K562 (cell line): Measurements from ENCODE around the gene NFRKB. TPM values are rescaled to one million over a fixed set of nuclear protein-coding genes. Genes with fewer than 3 reads are reported as not detected.

Source experiments
- polyA plus RNA-seq, 8 experiments: library from polyadenylated mRNA; depleted of rRNA in 4 of 8; stranded (reverse) in 5 of 8; unstranded in 3 of 8; fragments of >200 nt; fragmentation: Nextera tagmentation in 2 of 8; fragmentation: Illumina TruSeq in 1 of 8; extraction: Ambion mirVana in 2 of 8; extraction: Trizol in 1 of 8; gene quantifications; 2 replicates each; pipeline versions ENCODE4 v1.2.1 to v1.2.3, GENCODE V29; 2011 to 2014; ENCODE audit warnings: inconsistent platforms in 1 of 8, missing spikeins in 1 of 8
- total RNA-seq, 7 experiments: library from RNA; depleted of rRNA in 6 of 7; stranded (reverse); fragments of >200 nt in 6 of 7; fragmentation: Illumina TruSeq in 2 of 7; extraction: Trizol in 2 of 7; gene quantifications; 2 replicates each; pipeline versions ENCODE4 v1.2.1 to v1.2.3, GENCODE V29; 2011 to 2021; ENCODE audit warnings: low replicate concordance in 1 of 7

Gene NFRKB
- total and polyA plus RNA-seq, 9 of the 15 experiments (the other 6 are each of a cell fraction or from before 2014, with no cell fraction given) = 7.1 to 42.6 (median 23.9) TPM

Other genes starting within 250 kb of the NFRKB start
- gene TMEM45B, start 79.7 kb downstream of the NFRKB start, total RNA-seq (2014; rRNA removed) = not detected in 2 replicates
- gene TMEM45B, start 79.7 kb downstream of the NFRKB start, total RNA-seq (2014; rRNA removed; fragmentation: Illumina TruSeq; extraction: Trizol) = not detected in 2 replicates
- not detected in 2 replicates for gene TMEM45B, start 79.7 kb downstream of the NFRKB start, total RNA-seq (2015; rRNA removed; fragmentation: Illumina TruSeq; extraction: Trizol)
- gene TMEM45B, start 79.7 kb downstream of the NFRKB start, total RNA-seq (2021) = 0.07 and 0.16 TPM in 2 replicates
- not detected in 2 replicates for gene TMEM45B, start 79.7 kb downstream of the NFRKB start, polyA plus RNA-seq (2011; rRNA removed)
- gene TMEM45B, start 79.7 kb downstream of the NFRKB start, polyA plus RNA-seq (2014; fragmentation: Illumina TruSeq; extraction: Trizol) = not detected in 2 replicates
- gene TMEM45B, start 79.7 kb downstream of the NFRKB start, polyA plus RNA-seq (2014; fragmentation: Nextera tagmentation; extraction: Ambion mirVana) = not detected
- gene TMEM45B, start 79.7 kb downstream of the NFRKB start, polyA plus RNA-seq (2014; rRNA removed) = not detected in 2 replicates
- 4.7 and 5.1 TPM in 2 replicates for gene PRDM10, start 107.3 kb upstream of the NFRKB start, total RNA-seq (2014; rRNA removed)
- gene PRDM10, start 107.3 kb upstream of the NFRKB start, total RNA-seq (2014; rRNA removed; fragmentation: Illumina TruSeq; extraction: Trizol) = 4.3 and 4.4 TPM in 2 replicates
- gene PRDM10, start 107.3 kb upstream of the NFRKB start, total RNA-seq (2015; rRNA removed; fragmentation: Illumina TruSeq; extraction: Trizol) = 4.9 TPM in 2 replicates
- 8.9 and 9.3 TPM in 2 replicates for gene PRDM10, start 107.3 kb upstream of the NFRKB start, total RNA-seq (2021)
- gene PRDM10, start 107.3 kb upstream of the NFRKB start, polyA plus RNA-seq (2011; rRNA removed) = 4.5 and 7.0 TPM in 2 replicates
- gene PRDM10, start 107.3 kb upstream of the NFRKB start, polyA plus RNA-seq (2014; fragmentation: Illumina TruSeq; extraction: Trizol) = 4.9 and 6.7 TPM in 2 replicates
- gene PRDM10, start 107.3 kb upstream of the NFRKB start, polyA plus RNA-seq (2014; fragmentation: Nextera tagmentation; extraction: Ambion mirVana) = under 1 TPM; 0.89 to 0.94 TPM
- 3.1 and 4.2 TPM in 2 replicates for gene PRDM10, start 107.3 kb upstream of the NFRKB start, polyA plus RNA-seq (2014; rRNA removed)
- gene APLP2, start 174.3 kb upstream of the NFRKB start, total RNA-seq (2014; rRNA removed) = 112 and 119 TPM in 2 replicates
- gene APLP2, start 174.3 kb upstream of the NFRKB start, total RNA-seq (2014; rRNA removed; fragmentation: Illumina TruSeq; extraction: Trizol) = 98.9 and 103 TPM in 2 replicates
- 113 and 118 TPM in 2 replicates for gene APLP2, start 174.3 kb upstream of the NFRKB start, total RNA-seq (2015; rRNA removed; fragmentation: Illumina TruSeq; extraction: Trizol)
- gene APLP2, start 174.3 kb upstream of the NFRKB start, total RNA-seq (2021) = 126 and 138 TPM in 2 replicates
- gene APLP2, start 174.3 kb upstream of the NFRKB start, polyA plus RNA-seq (2011; rRNA removed) = 96.7 and 123 TPM in 2 replicates
- 153 and 164 TPM in 2 replicates for gene APLP2, start 174.3 kb upstream of the NFRKB start, polyA plus RNA-seq (2014; fragmentation: Illumina TruSeq; extraction: Trizol)
- gene APLP2, start 174.3 kb upstream of the NFRKB start, polyA plus RNA-seq (2014; fragmentation: Nextera tagmentation; extraction: Ambion mirVana) = 10 to 100 TPM; 17.4 to 20.3 TPM
- 111 and 116 TPM in 2 replicates for gene APLP2, start 174.3 kb upstream of the NFRKB start, polyA plus RNA-seq (2014; rRNA removed)